HEK293T (cell line): ENCODE results near the gene TMEM131.

Experiments
- ARNT ChIP-seq: fragments of 450-650 bp; IDR thresholded peaks from 2 replicates; pipeline ENCODE4 v1.6.1; 2017; ENCODE audit warnings: mild to moderate bottlenecking
- BHLHE40 ChIP-seq: fragments of 450-650 bp; IDR thresholded peaks from 2 replicates; pipeline ENCODE4 v1.6.1; 2016; ENCODE audit warnings: mild to moderate bottlenecking, moderate library complexity, borderline replicate concordance
- CTBP1 ChIP-seq: fragments of 450-650 bp; IDR thresholded peaks from 2 replicates; pipeline ENCODE4 v1.6.1; 2016; ENCODE audit warnings: borderline replicate concordance
- FOXA1 ChIP-seq: fragments of 450-650 bp; IDR thresholded peaks from 2 replicates; pipeline ENCODE4 v1.6.1; 2016; ENCODE audit warnings: mild to moderate bottlenecking
- FOXM1 ChIP-seq: fragments of 450-650 bp; IDR thresholded peaks from 2 replicates; pipeline ENCODE4 v1.6.1; 2017; ENCODE audit warnings: mild to moderate bottlenecking, borderline replicate concordance
- HDGF ChIP-seq: fragments of 450-650 bp; IDR thresholded peaks from 2 replicates; pipeline ENCODE4 v1.6.1; 2017; ENCODE audit warnings: antibody characterized with exemption, borderline replicate concordance
- L3MBTL2 ChIP-seq: fragments of 450-650 bp; conservative IDR thresholded peaks from 2 replicates; pipeline ENCODE4 v1.6.1; 2016; ENCODE audit warnings: mild to moderate bottlenecking
- LEF1 ChIP-seq: fragments of 450-650 bp; IDR thresholded peaks from 2 replicates; pipeline ENCODE4 v1.6.1; 2017; ENCODE audit warnings: mild to moderate bottlenecking, borderline replicate concordance
- PKNOX1 ChIP-seq: fragments of 450-650 bp; IDR thresholded peaks from 2 replicates; pipeline ENCODE4 v1.6.1; 2016
- SP1 ChIP-seq: fragments of 450-650 bp; IDR thresholded peaks from 2 replicates; pipeline ENCODE4 v1.6.1; 2017
- TARDBP ChIP-seq: fragments of 450-650 bp; IDR thresholded peaks from 2 replicates; pipeline ENCODE4 v1.6.1; 2016
- ZNF384 ChIP-seq: fragments of 450-650 bp; IDR thresholded peaks from 2 replicates; pipeline ENCODE4 v1.6.1; 2016

- TF ChIP-seq CTBP1 (no peak), ARNT (no peak), BHLHE40 (no peak), HDGF (no peak), SP1 (no peak), TARDBP (no peak), LEF1 (no peak), FOXM1 (no peak), PKNOX1 (no peak), ZNF384 (no peak), FOXA1 (no peak), L3MBTL2 (no peak)
Measured at GRCh38 chr2:97774425-97774824, 221.3 kb downstream of the TMEM131 start.
